GM12878 (cell line): ENCODE results near the gene SH2D5. TPM values are rescaled to one million over a fixed set of nuclear protein-coding genes. Genes with fewer than 3 reads are reported as not detected.

Experiments
- ATAC-seq: fragments of 200-7000 bp; cut with Tn5 transposase; 3 replicates; pipeline ENCODE4 v1.9.1; 2020; ENCODE audit warnings: mild to moderate bottlenecking, moderate library complexity
- BruUV-seq: library from RNA; stranded (reverse); fragments of 400-500 nt; replicated peaks from 2 replicates; lab custom pipeline; 2021; lab: Mats Ljungman, UMichigan
- CTCF ChIA-PET: fragments of 300-600 bp; sonication (Branson Sonifier 250); formaldehyde crosslinking; extraction: SDS; loops from one replicate; lab custom pipeline; 2021; ENCODE audit warnings: inconsistent platforms; lab: Yijun Ruan, JAX
- POLR2A ChIA-PET: fragments of 350-600 bp; formaldehyde crosslinking; extraction: SDS; loops from one replicate; lab custom pipeline; 2021; ENCODE audit warnings: inconsistent platforms; lab: Charles Lee
- RAD21 ChIA-PET: fragments of 300-600 bp; sonication (Branson Sonifier 250); formaldehyde crosslinking; loops from one replicate; lab custom pipeline; 2023; ENCODE audit warnings: antibody characterized with exemption; ENCODE audit not compliant: unreplicated experiment; lab: Charles Lee
- SMC1A ChIA-PET: fragments of 300-600 bp; sonication (Branson Sonifier 250); formaldehyde crosslinking; loops from one replicate; lab custom pipeline; 2023; ENCODE audit not compliant: unreplicated experiment, uncharacterized antibody; lab: Charles Lee
- DNase-seq: peaks from one replicate; pipeline ENCODE4 v3.0.0-alpha.2; 2011; ENCODE audit warnings: low read depth, low spot score
- FAIRE-seq: peaks from 3 replicates; lab custom pipeline; 2011; peaks lifted over from hg19 to GRCh38; lab: Jason Lieb, UNC
- H2AFZ ChIP-seq: 2 replicates; pipeline ENCODE4 v1.6.0; 2011; ENCODE audit warnings: low read depth, low read length, control low read depth; ENCODE audit not compliant: control insufficient read depth
- H3K27ac ChIP-seq: 2 replicates; pipeline ENCODE4 v1.5.1; 2011; ENCODE audit warnings: control low read depth; ENCODE audit not compliant: control insufficient read depth, insufficient read depth
- H3K27me3 ChIP-seq, 2 experiments: replicated peaks in 1 of 2; 2 replicates each; pipeline versions ENCODE4 v1.6.0 to v1.6.1; 2011; ENCODE audit warnings: low read length in 1 of 2; ENCODE audit not compliant: control insufficient read depth in 2 of 2, insufficient read depth in 2 of 2
- H3K36me3 ChIP-seq, 2 experiments: 2 replicates each; pipeline ENCODE4 v1.5.1; 2011; ENCODE audit warnings: low read length in 1 of 2; ENCODE audit not compliant: control insufficient read depth in 2 of 2, insufficient read depth in 2 of 2
- H3K4me1 ChIP-seq: 2 replicates; pipeline ENCODE4 v1.6.1; 2011; ENCODE audit warnings: mild to moderate bottlenecking, low read length, moderate library complexity, mixed read lengths; ENCODE audit not compliant: control insufficient read depth, insufficient read depth
- H3K4me2 ChIP-seq: 2 replicates; pipeline ENCODE4 v1.6.0; 2011; ENCODE audit warnings: control low read depth; ENCODE audit not compliant: control insufficient read depth, insufficient read depth
- H3K4me3 ChIP-seq: fragments of 200-600 bp; sonication (generic); 2 replicates; pipeline ENCODE4 v1.5.1; 2016
- H3K79me2 ChIP-seq: 2 replicates; pipeline ENCODE4 v1.6.0; 2011; ENCODE audit warnings: low read length; ENCODE audit not compliant: control insufficient read depth, insufficient read depth
- H3K9ac ChIP-seq: 2 replicates; pipeline ENCODE4 v1.8.0; 2011; ENCODE audit warnings: low read length, control low read depth, mixed read lengths; ENCODE audit not compliant: control insufficient read depth, insufficient read depth
- H3K9me3 ChIP-seq: replicated peaks from 3 replicates; pipeline ENCODE4 v1.5.1; 2011; ENCODE audit warnings: mild to moderate bottlenecking, low read length; ENCODE audit not compliant: control insufficient read depth, insufficient read depth
- H4K20me1 ChIP-seq: 2 replicates; pipeline ENCODE4 v1.6.0; 2011; ENCODE audit not compliant: control insufficient read depth, insufficient read depth
- ATF7 ChIP-seq: fragments of 450-650 bp; IDR thresholded peaks from 2 replicates; pipeline ENCODE4 v1.6.1; 2016; ENCODE audit warnings: low read depth, mild to moderate bottlenecking
- CHD2 ChIP-seq: IDR thresholded peaks from 2 replicates; pipeline ENCODE4 v1.6.1; 2011; ENCODE audit warnings: low read depth, low read length, improper control_type of control experiment, borderline replicate concordance
- FOXM1 ChIP-seq: IDR thresholded peaks from 2 replicates; pipeline ENCODE4 v1.6.1; 2012; ENCODE audit warnings: low read depth, mild to moderate bottlenecking, inconsistent platforms, low read length, moderate library complexity
- NFXL1 ChIP-seq: fragments of 450-650 bp; IDR thresholded peaks from 2 replicates; pipeline ENCODE4 v1.6.1; 2017; ENCODE audit warnings: antibody characterized with exemption, mild to moderate bottlenecking, borderline replicate concordance
- SP1 ChIP-seq: IDR thresholded peaks from one replicate; pipeline ENCODE4 v1.6.1; 2011; ENCODE audit warnings: low read depth, low read length
- ZBTB4 ChIP-seq: fragments of 450-650 bp; formaldehyde crosslinking; IDR thresholded peaks from 2 replicates; pipeline ENCODE4 v1.4.0; 2022; ENCODE audit warnings: mild to moderate bottlenecking, moderate library complexity
- WGBS: methylation state at CpG from one replicate; pipeline ENCODE4 v1.1.6; 2016; ENCODE audit warnings: low lambda C conversion rate; ENCODE audit not compliant: insufficient replicate concordance, insufficient coverage; ENCODE audit errors: missing lambda C conversion rate; 5-methylcytosine and 5-hydroxymethylcytosine counted together
- in situ Hi-C: fragments of 300-500 bp; cut with MboI; formaldehyde crosslinking; loops from 9 replicates; pipeline ENCODE4 v1.14.3; 2018; ENCODE audit warnings: mixed read lengths
- intact Hi-C: fragments of 100-400 bp; cut with micrococcal nuclease; formaldehyde crosslinking; loops from one replicate; pipeline ENCODE4 v1.14.2; 2022; ENCODE audit not compliant: unreplicated experiment
- polyA plus RNA-seq, 11 experiments: library from polyadenylated mRNA; depleted of rRNA in 4 of 11; unstranded in 6 of 11; stranded (reverse) in 5 of 11; fragments of >200 nt; fragmentation: Nextera tagmentation in 4 of 11; fragmentation: Illumina TruSeq in 1 of 11; extraction: Ambion mirVana in 4 of 11; extraction: Trizol in 1 of 11; gene quantifications; 1 replicate in 1 of 11; 2 replicates in 10 of 11; pipeline versions ENCODE4 v1.2.1 to v1.2.3, GENCODE V29; 2011 to 2016; ENCODE audit warnings: inconsistent platforms in 2 of 11, missing spikeins in 2 of 11, low read depth in 1 of 11
- total RNA-seq, 4 experiments: library from RNA; depleted of rRNA in 3 of 4; stranded (reverse); fragments of >200 nt in 3 of 4; fragmentation: Illumina TruSeq in 1 of 4; extraction: Trizol in 1 of 4; gene quantifications; 2 replicates each; pipeline versions ENCODE4 v1.2.1 to v1.2.3, GENCODE V29; 2013 to 2021

The SH2D5 gene
- total and polyA plus RNA-seq, 10 of the 15 experiments (the other 5 are each of a cell fraction or from before 2014, with no cell fraction given) = 0.03 to 0.62 (median 0.20) TPM; not detected in 3

DNA sequence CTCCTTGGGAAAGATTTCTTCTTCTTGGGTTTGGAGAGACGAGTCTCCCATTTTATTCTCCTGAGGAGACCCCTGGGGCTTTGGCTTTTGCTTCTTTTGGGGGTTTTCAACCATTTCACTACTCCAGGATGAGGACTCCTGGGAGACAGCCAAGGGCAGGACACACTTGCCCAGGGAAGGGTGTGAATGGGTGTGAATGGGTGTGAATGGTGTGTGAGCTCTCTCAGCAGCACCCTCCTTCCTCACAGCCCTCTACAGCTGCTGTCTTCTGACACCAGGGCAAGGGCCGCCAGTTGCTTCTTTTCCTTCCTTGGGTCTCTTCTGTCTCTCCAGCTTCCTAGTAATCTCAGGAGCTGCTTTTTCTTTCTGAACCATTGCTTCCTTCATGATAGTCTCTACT is 38.9 kb downstream of the SH2D5 start:
- Histone ChIP-seq H3K27ac (no peak overlapping the region), H3K4me2 (no peak overlapping the region), H4K20me1 (no peaks in the 10 kb centered on the region), H3K9me3 (no peaks in the 10 kb centered on the region), H3K4me1 (peaks cover 6% of the 10 kb centered on the region), H3K79me2 (no peaks in the 10 kb centered on the region), H3K4me3 (no peak overlapping the region), H3K36me3 (no peaks in the 10 kb centered on the region), H2AFZ (no peak overlapping the region), H3K9ac (no peak overlapping the region), H3K27me3 (no peaks in the 10 kb centered on the region)
- ATAC-seq = no peak
- in situ Hi-C loops = no loop called here
- RAD21 ChIA-PET = interaction anchor here (1.4 kb wide), 1 partner anchor 501 kb away, joined by 3 read pairs; no protein-coding TSS in a partner anchor
- BruUV-seq = no TSS peak
- intact Hi-C loops = loop anchor here (10.0 kb wide), 1 partner anchor 291 kb away; no protein-coding TSS in a partner anchor
- DNase-seq = no peak
- TF ChIP-seq CHD2 = no peak
- TF ChIP-seq SP1 = no peak
- no peak for TF ChIP-seq ATF7
- TF ChIP-seq FOXM1 = no peak
- no peak for TF ChIP-seq ZBTB4 (CRISPR knock-in tag)
- no peak for TF ChIP-seq NFXL1
- CTCF ChIA-PET = interaction anchor here (0.7 to 4.6 kb wide), 3 partner anchors 40 to 498 kb away, joined by 3 to 120 read pairs (median 3); no protein-coding TSS in a partner anchor
- FAIRE-seq = no peak
- 4% methylated on average over 2 of the region's 2 CpGs for WGBS
- POLR2A ChIA-PET = interaction anchor here (0.6 kb wide), 1 partner anchor 155 kb away, joined by 4 read pairs; no protein-coding TSS in a partner anchor
- SMC1A ChIA-PET = no interaction called here
